NCI-H345 treated with DMSO at 0.1 percent for 48 hours (cell line): ENCODE data around the gene SLC9B1.
A peak's percentile ranks its signal among the peaks of the same experiment; 100 is the strongest.
"Not testable (repeated sequence)": the region's sequence is repeated elsewhere in the genome, so short reads cannot be mapped to it uniquely, and the experiment has no call there.

ENCODE experiments used
- DNase-seq: peaks from one replicate; lab custom pipeline; 2025; ENCODE audit not compliant: unreplicated experiment; lab: John Stamatoyannopoulos, UW

SLC9B1 gene

DNA sequence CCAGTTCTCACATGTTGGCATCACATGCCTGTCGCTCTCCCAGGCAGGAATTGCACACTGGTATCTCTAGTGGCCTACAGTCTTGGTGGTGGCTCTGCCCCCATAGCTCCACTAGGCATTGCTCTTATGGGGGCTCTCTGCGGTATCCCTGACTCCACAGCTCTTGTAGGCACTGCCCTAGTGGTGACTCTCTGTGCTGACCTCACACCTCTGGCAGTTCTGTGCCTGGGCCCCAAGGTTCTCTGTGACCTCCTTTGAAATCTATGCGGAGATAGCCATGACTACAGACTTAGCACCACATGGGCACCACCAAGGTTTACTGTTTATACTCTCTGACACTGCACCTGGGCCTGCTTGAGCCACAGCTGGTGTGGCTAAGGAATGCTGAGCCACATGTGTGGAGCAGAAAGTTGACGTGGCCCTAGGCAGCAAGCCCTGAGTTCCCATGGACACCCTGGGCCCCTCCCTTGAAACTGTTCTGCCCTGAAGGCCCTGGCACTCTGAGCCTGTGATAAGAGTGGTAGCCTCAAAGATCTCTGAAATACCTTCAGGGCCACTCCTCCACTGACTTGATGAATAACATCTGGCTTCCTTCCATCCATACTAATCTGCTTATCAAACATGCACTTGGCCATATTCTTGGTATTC, 8.0 kb downstream of the SLC9B1 start:
- no peak for DNase-seq

DNA sequence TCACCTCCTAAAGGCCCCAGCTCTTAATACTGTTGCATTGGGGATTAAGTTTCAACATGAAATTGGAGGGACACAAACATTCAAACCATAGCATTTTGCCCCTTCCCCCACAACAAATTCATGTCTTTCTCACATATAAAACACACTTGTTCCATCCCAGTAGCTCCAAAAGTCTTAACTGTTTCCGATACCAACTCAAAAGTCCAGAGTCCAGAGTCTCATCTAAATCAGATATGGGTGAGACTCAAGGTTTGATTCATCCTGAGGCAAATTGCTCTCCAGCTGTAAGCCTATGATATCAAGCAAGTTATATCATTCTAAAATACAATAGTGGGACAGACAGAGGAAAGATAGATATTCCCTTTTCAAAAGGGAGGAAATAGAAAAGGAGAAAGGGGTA, 8.7 kb downstream of the SLC9B1 start:
- no peak for DNase-seq

- peak; percentile 42 for DNase-seq
These were observed 10.4 kb downstream of the SLC9B1 start for GRCh38 chr4:103008875-103009729.

DNA sequence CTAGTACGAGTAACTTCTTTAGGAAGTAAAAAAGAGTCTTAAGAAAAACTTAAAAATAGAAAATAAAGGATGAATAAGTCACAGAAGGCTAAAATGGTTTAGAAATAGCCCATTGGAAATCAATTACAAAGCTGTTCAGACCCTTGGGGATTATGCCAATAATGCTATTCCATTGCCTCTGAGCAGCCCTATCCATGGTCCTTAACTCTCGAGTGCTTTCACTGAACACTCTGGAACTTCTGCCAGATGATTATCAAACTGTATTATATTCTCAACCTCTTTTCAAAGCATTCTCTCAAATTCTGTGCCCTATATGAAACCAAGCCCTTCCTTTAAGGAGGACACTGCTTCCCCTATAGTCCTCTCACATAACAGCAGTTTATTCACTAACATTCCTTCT, 17.0 kb downstream of the SLC9B1 start:
- no peak for DNase-seq

- DNase-seq: no peak
These were observed 24.7 kb downstream of the SLC9B1 start for GRCh38 chr4:102994803-102995202.

DNA sequence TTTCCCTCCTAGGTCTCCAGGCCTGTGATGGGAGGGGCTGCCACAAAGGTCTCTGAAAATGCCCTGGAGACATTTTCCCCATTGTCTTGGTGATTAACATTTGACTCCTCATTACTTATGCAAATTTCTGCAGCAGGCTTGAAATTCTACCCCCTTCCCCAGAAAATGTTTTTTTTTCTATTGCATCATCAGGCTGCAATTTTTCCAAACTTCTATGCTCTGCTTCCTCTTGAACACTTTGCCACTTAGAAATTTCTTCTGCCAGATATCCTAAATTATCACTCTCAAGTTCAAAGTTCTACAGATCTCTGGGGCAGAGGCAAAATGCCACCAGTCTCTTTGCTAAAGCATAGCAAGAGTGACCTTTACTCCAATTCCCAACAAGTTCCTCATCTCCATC, 25.5 kb downstream of the SLC9B1 start:
- not testable (repeated sequence) for DNase-seq

GRCh38 chr4:102988429-102989020, 31.0 kb downstream of the SLC9B1 start:
- DNase-seq: no peak

DNA sequence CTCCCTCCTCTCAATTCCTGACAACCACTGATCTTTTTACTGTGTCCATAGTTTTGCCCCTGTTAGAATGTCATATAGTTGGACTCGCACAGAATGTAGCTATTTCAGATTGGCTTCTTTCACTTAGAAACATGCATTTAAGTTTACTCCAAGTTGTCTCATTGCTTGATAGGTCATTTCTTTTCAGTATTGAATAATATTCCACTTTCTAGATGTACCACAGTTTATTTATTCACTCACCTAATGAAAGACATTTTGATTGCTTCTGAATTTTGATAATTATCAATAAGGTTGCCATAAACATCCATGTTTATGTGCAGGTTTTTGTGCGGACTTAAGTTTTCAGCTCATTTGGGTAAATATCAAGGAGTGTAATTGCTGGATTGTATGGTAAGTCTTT, 38.5 kb downstream of the SLC9B1 start:
- no peak for DNase-seq

DNA sequence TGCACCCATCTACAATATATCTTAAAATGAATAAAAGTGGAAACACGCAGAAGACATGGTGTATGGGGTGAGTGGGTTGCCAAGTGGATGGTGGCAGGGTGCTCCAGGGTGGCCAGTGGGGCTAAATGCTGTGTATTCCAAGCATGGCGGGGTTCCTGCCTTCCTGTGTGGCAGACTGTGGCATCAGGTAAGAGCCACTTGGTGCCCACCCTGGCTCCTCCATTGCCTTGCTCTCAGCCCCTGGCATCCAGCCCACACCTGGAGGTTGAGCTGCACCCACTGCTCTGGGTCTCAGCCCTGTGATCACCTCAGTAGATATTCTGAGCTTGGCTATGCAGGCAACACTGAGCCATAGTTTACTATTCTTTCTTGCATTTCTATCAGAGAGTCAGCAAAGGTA, 57.7 kb downstream of the SLC9B1 start:
- not testable (repeated sequence) for DNase-seq

GRCh38 chr4:102959496-102959895, 60.0 kb downstream of the SLC9B1 start:
- no peak for DNase-seq

DNA sequence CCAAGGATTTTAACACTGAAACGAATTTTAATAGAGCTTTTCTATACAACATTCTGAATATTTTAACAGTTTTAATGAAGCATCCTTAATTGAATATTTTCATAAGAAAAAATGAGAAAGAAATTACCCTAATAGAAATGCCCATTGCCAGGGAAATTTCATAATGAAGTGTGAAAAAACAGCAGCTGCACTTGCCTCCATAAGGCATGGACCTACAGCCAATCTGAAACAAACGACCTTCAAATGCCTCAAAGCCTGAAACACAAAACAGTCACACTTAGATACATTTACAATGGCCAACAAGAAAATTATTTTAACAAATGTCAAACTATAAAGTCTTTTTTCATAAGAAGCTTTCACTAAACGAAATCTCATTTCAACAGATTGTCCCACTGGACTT, 74.4 kb downstream of the SLC9B1 start:
- DNase-seq: no peak

- DNase-seq: not testable (repeated sequence)
These were observed 81.4 kb downstream of the SLC9B1 start for GRCh38 chr4:102938063-102938462.

GRCh38 chr4:102935716-102936115, 83.8 kb downstream of the SLC9B1 start:
- no peak for DNase-seq

- not testable (repeated sequence) for DNase-seq
These were observed 99.8 kb downstream of the SLC9B1 start for GRCh38 chr4:102919697-102920096.

DNA sequence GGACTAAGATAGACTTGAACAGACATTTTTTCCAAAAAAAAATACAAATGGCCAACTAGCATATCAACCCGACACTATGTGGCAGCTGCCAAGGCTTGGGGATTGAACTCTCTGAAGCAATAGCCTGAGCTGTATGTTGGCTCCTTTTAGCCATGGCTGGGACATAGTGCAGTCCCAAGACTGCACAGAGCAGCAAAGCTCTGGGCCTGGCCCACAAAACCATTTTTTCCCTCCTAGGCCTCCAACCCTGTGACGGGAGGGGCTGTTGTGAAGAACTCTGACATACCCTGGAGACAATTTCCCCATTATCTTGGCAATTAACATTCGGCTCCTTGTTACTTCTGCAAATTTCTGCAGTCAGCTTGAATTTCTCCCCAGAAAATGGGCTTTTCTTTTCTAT, 100.6 kb downstream of the SLC9B1 start:
- DNase-seq: no peak

DNA sequence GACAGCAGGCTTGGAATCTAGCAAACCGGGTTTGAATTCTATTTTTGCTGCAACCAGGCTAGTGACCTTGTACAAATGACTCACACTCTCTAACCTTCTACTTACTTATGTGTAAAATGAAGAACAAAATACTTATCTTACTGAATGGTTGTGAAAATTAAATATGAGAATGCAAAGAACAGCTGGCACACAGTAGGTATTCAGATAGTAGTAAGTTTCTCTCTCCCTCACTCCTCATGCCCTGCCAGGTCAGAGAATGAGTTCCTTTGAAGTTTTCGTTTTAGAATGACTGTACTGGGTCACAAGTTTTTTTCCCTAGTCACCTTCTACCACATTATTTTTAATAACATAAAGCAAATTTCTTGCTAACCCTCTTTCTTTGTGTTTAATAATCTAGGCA, 117.7 kb downstream of the SLC9B1 start:
- DNase-seq: no peak

- peak; percentile 0 for DNase-seq
These were observed 121.9 kb downstream of the SLC9B1 start for GRCh38 chr4:102897610-102898009.

GRCh38 chr4:102896547-102896946, 123.0 kb downstream of the SLC9B1 start:
- DNase-seq: not testable (repeated sequence)

- not testable (repeated sequence) for DNase-seq
These were observed 129.6 kb downstream of the SLC9B1 start for GRCh38 chr4:102889866-102890265.

- DNase-seq: not testable (repeated sequence)
These were observed 130.9 kb downstream of the SLC9B1 start for GRCh38 chr4:102888570-102888969.

- no peak for DNase-seq
These were observed 136.2 kb downstream of the SLC9B1 start for GRCh38 chr4:102883278-102883677.

DNA sequence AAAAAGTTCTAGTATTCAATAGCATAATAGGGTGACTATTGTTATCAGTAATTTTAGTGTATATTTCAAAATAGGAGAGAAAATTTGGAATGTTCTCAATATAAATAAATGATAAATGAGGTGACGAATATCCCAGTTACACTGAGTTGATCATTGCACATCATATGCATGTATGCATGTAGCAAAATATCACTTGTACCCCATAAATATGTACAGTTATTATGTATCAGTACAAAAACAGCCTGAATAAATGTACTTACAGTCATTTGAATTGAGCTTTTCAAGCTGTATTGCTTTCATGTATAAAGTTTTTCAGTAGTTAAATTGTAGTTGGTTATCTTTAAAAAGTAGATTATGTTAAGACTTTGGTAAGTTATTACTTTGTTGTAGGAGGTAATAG, 138.2 kb downstream of the SLC9B1 start:
- no peak for DNase-seq
